Activated naive CD4-positive, alpha-beta T cell (primary cell): ENCODE results near the gene TMTC4.
"Not testable (repeated sequence)": the region's sequence is repeated elsewhere in the genome, so short reads cannot be mapped to it uniquely, and the experiment has no call there.

Source experiments
- DNase-seq, 4 experiments: peaks; one replicate each; lab custom pipeline; 2025; lab: John Stamatoyannopoulos, UW

Gene TMTC4

GRCh38 chr13:100674572-100674871 lies at the start of gene TMTC4:
Gene TMTC4 (minus strand): TSS chr13:100674795. CDS start chr13:100670362, 4,433 bp downstream.
- peak in 1 of 4 experiments; percentile 38 for DNase-seq

- no peak for DNase-seq
Measured at GRCh38 chr13:100722517-100722916, 47.9 kb upstream of the TMTC4 start.

GRCh38 chr13:100721885-100722512 lies 47.4 kb upstream of the TMTC4 start:
- DNase-seq = peak in 3 of 4 experiments; percentile 1 to 19 (median 14)

GRCh38 chr13:100715604-100716003 lies 41.0 kb upstream of the TMTC4 start:
- DNase-seq = no peak

- no peak for DNase-seq
Measured at GRCh38 chr13:100714478-100714877, 39.9 kb upstream of the TMTC4 start.

GRCh38 chr13:100710176-100710575 lies 35.6 kb upstream of the TMTC4 start:
- no peak for DNase-seq

GRCh38 chr13:100707818-100708740 lies 33.5 kb upstream of the TMTC4 start:
- DNase-seq = no peak

GRCh38 chr13:100698331-100698730 lies 23.7 kb upstream of the TMTC4 start:
- DNase-seq = not testable (repeated sequence)

GRCh38 chr13:100695509-100695773 lies 20.8 kb upstream of the TMTC4 start:
- DNase-seq = no peak

- DNase-seq = no peak
Measured at GRCh38 chr13:100694722-100695508, 20.3 kb upstream of the TMTC4 start.

- DNase-seq = no peak
Measured at GRCh38 chr13:100689191-100689590, 14.6 kb upstream of the TMTC4 start.

GRCh38 chr13:100680131-100680530 lies 5.5 kb upstream of the TMTC4 start:
- DNase-seq = no peak

GRCh38 chr13:100677128-100677527 lies 2.5 kb upstream of the TMTC4 start:
- not testable (repeated sequence) for DNase-seq

GRCh38 chr13:100675661-100676129 lies 1.1 kb upstream of the TMTC4 start:
- no peak for DNase-seq

GRCh38 chr13:100674872-100675660 lies 471 bp upstream of the TMTC4 start:
- peak; percentile 98 to 99 (median 98) for DNase-seq

- peak in 3 of 4 experiments; percentile 2 to 29 (median 28) for DNase-seq
Measured at GRCh38 chr13:100673713-100674571, 653 bp downstream of the TMTC4 start.

GRCh38 chr13:100673376-100673712 lies 1.3 kb downstream of the TMTC4 start:
- no peak for DNase-seq

- DNase-seq = no peak
Measured at GRCh38 chr13:100671389-100672182, 3.0 kb downstream of the TMTC4 start.

- no peak for DNase-seq
Measured at GRCh38 chr13:100668408-100668807, 6.2 kb downstream of the TMTC4 start.

- DNase-seq = no peak
Measured at GRCh38 chr13:100667894-100668293, 6.7 kb downstream of the TMTC4 start.
